Uterus (tissue), 2 donors: ENCODE data around the gene FILIP1L.

Experiments
- POLR2A ChIP-seq, 2 donors: fragments of 450-650 bp; IDR thresholded peaks; one replicate each; pipeline ENCODE4 v1.6.1; 2016; ENCODE audit warnings: antibody characterized with exemption in 2 of 2, mild to moderate bottlenecking in 1 of 2, moderate library complexity in 1 of 2
- TF ChIP-seq, protein P1 (sequence below), 4 experiments: fragments of 200-600 bp in 2 of 4; fragments of 450-650 bp in 2 of 4; sonication (generic) in 2 of 4; IDR thresholded peaks; one replicate each; pipeline ENCODE4 v1.5.1; 2016 to 2019; ENCODE audit warnings: antibody characterized with exemption in 4 of 4, mild to moderate bottlenecking in 2 of 4, moderate library complexity in 1 of 4

DNA sequence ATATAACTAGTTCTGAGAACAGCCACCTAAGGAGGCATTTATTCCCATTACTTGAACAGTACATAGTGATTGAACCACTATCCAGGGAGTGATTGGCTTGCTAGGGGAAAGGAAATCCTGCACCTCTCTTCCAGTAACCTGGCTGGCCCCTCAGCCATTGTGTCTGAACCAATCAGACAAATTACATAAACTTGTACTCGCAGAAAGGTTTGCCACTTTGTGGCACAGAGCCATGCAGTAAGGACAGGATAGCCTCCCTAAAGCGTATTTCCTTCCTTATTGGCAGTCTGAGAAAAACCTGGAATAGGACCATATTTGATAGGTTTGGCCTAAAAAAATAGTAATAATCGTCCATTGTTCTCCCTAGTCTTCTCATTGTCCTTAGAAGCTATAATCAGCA lies 277.6 kb downstream of the FILIP1L start:
- TF ChIP-seq, protein P1, sequence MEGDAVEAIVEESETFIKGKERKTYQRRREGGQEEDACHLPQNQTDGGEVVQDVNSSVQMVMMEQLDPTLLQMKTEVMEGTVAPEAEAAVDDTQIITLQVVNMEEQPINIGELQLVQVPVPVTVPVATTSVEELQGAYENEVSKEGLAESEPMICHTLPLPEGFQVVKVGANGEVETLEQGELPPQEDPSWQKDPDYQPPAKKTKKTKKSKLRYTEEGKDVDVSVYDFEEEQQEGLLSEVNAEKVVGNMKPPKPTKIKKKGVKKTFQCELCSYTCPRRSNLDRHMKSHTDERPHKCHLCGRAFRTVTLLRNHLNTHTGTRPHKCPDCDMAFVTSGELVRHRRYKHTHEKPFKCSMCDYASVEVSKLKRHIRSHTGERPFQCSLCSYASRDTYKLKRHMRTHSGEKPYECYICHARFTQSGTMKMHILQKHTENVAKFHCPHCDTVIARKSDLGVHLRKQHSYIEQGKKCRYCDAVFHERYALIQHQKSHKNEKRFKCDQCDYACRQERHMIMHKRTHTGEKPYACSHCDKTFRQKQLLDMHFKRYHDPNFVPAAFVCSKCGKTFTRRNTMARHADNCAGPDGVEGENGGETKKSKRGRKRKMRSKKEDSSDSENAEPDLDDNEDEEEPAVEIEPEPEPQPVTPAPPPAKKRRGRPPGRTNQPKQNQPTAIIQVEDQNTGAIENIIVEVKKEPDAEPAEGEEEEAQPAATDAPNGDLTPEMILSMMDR (IDR thresholded peaks at IDR 0.05): no peak
- TF ChIP-seq POLR2A (IDR thresholded peaks at IDR 0.05): no peak
